Tibial nerve (tissue), 4 donors: ENCODE data around the gene DBF4. TPM values are rescaled to one million over a fixed set of nuclear protein-coding genes. Genes with fewer than 3 reads are reported as not detected.

Experiments
- DNase-seq, 2 donors: peaks; one replicate each; pipeline ENCODE4 v3.0.0-alpha.2; 2019; ENCODE audit warnings: low spot score in 2 of 2
- H3K27ac ChIP-seq, 4 donors: fragments of 200-600 bp; sonication (generic) in 3 of 4; one replicate each; pipeline ENCODE4 v1.5.1; 2017 to 2019; ENCODE audit warnings: mild to moderate bottlenecking in 1 of 4
- H3K27me3 ChIP-seq, 2 donors: fragments of 200-600 bp; sonication (generic) in 1 of 2; one replicate each; pipeline versions ENCODE4 v1.5.1 to v1.6.0; 2017 to 2019
- H3K36me3 ChIP-seq, 3 donors: fragments of 200-600 bp; sonication (generic); one replicate each; pipeline ENCODE4 v1.5.1; 2018 to 2019
- H3K4me1 ChIP-seq, 4 donors: fragments of 200-600 bp; sonication (generic) in 3 of 4; one replicate each; pipeline ENCODE4 v1.5.1; 2017 to 2019
- H3K4me3 ChIP-seq, 4 donors: fragments of 200-600 bp; sonication (generic) in 3 of 4; one replicate each; pipeline ENCODE4 v1.5.1; 2017 to 2019; ENCODE audit warnings: mild to moderate bottlenecking in 1 of 4, moderate library complexity in 1 of 4
- H3K9me3 ChIP-seq, 4 donors: fragments of 200-600 bp; sonication (generic) in 3 of 4; one replicate each; pipeline ENCODE4 v1.5.1; 2017 to 2019
- CTCF ChIP-seq, 5 experiments: fragments of 200-600 bp in 3 of 5; fragments of 450-650 bp in 2 of 5; sonication (generic) in 3 of 5; IDR thresholded peaks; one replicate each; pipeline ENCODE4 v1.5.1; 2016 to 2019; ENCODE audit warnings: antibody characterized with exemption in 5 of 5, mild to moderate bottlenecking in 3 of 5, moderate library complexity in 2 of 5
- EP300 ChIP-seq, 2 donors: sonication (generic); formaldehyde crosslinking; IDR thresholded peaks; one replicate each; pipeline ENCODE4 v1.6.1; 2017; ENCODE audit warnings: antibody characterized with exemption in 2 of 2, mild to moderate bottlenecking in 1 of 2
- POLR2A ChIP-seq, 2 donors: fragments of 450-650 bp; IDR thresholded peaks; one replicate each; pipeline ENCODE4 v1.6.1; 2017; ENCODE audit warnings: antibody characterized with exemption in 2 of 2, mild to moderate bottlenecking in 2 of 2, moderate library complexity in 2 of 2
- WGBS, 2 donors: methylation state at CpG; one replicate each; pipeline ENCODE4 v1.1.5; 2018; 5-methylcytosine and 5-hydroxymethylcytosine counted together
- total RNA-seq, 4 donors: library from RNA; depleted of rRNA; stranded (reverse); fragments of >200 nt; gene quantifications; one replicate each; pipeline ENCODE4 v1.1.0, GENCODE V29; 2016

The DBF4 gene
- total RNA-seq, 4 donors from 2014 or later = 10.3 to 23.6 (median 20.1) TPM

GRCh38 chr7:87933605-87933952 lies 57.3 kb downstream of the DBF4 start:
- Histone ChIP-seq H3K27ac (peak overlapping the region in 1 of 4 donors; percentile 56), H3K27me3 (no peaks in the 10 kb centered on the region), H3K4me1 (peaks cover 0 to 14% (median 4%) of the 10 kb centered on the region in 4 donors), H3K9me3 (no peaks in the 10 kb centered on the region), H3K36me3 (no peaks in the 10 kb centered on the region), H3K4me3 (peak overlapping the region; percentile 38 to 72 (median 62))
- no peak for TF ChIP-seq POLR2A (IDR thresholded peaks at IDR 0.05)
- no peak for TF ChIP-seq CTCF (IDR thresholded peaks at IDR 0.05)
- no peak for TF ChIP-seq EP300 (IDR thresholded peaks at IDR 0.05)
- no peak for DNase-seq
- 10 to 13% methylated on average over 9 of the region's 9 CpGs for WGBS, 2 donors

GRCh38 chr7:87933953-87934698 lies 57.8 kb downstream of the DBF4 start, which contains the start of gene ADAM22:
TSS of gene ADAM22 (plus strand) at chr7:87934251. CDS start at chr7:87934466, 215 bp downstream.
- Histone ChIP-seq H3K9me3 (no peaks in the 10 kb centered on the region), H3K36me3 (no peaks in the 10 kb centered on the region), H3K27me3 (no peaks in the 10 kb centered on the region), H3K4me1 (peaks cover 0 to 14% (median 4%) of the 10 kb centered on the region in 4 donors), H3K27ac (peak within 1 kb of the TSS in 2 of 4 donors; percentile 56 to 58), H3K4me3 (peak within 1 kb of the TSS; percentile 38 to 72 (median 62))
- peak; percentile 54 to 68 for DNase-seq
- WGBS, 2 donors = 1% methylated on average over 38 to 70 of the region's 70 CpGs
- TF ChIP-seq EP300 (IDR thresholded peaks at IDR 0.05) (no peak), POLR2A (IDR thresholded peaks at IDR 0.05) (no peak), CTCF (IDR thresholded peaks at IDR 0.05) (no peak)

GRCh38 chr7:87934699-87935383 lies 58.5 kb downstream of the DBF4 start:
- Histone ChIP-seq H3K36me3 (no peaks in the 10 kb centered on the region), H3K9me3 (no peaks in the 10 kb centered on the region), H3K4me1 (peaks cover 0 to 14% (median 4%) of the 10 kb centered on the region in 4 donors), H3K27ac (peak overlapping the region in 1 of 4 donors; percentile 56), H3K4me3 (peak overlapping the region; percentile 38 to 72 (median 62)), H3K27me3 (no peaks in the 10 kb centered on the region)
- no peak for TF ChIP-seq POLR2A (IDR thresholded peaks at IDR 0.05)
- no peak for TF ChIP-seq EP300 (IDR thresholded peaks at IDR 0.05)
- no peak for TF ChIP-seq CTCF (IDR thresholded peaks at IDR 0.05)
- WGBS, 2 donors = 3% methylated on average over 45 to 46 of the region's 47 CpGs
- DNase-seq = no peak

GRCh38 chr7:87935384-87935706 lies 59.1 kb downstream of the DBF4 start:
- no peak for DNase-seq
- TF ChIP-seq CTCF (IDR thresholded peaks at IDR 0.05) = no peak
- no peak for TF ChIP-seq EP300 (IDR thresholded peaks at IDR 0.05)
- no peak for TF ChIP-seq POLR2A (IDR thresholded peaks at IDR 0.05)

GRCh38 chr7:87941138-87941537 lies 64.8 kb downstream of the DBF4 start:
- no peaks in the 10 kb centered on the region for H3K27me3 ChIP-seq
- no peaks in the 10 kb centered on the region for H3K36me3 ChIP-seq
- no peaks in the 10 kb centered on the region for H3K9me3 ChIP-seq
- no peak overlapping the region for H3K27ac ChIP-seq
- DNase-seq = no peak
- H3K4me1 ChIP-seq = no peaks in the 10 kb centered on the region
- H3K4me3 ChIP-seq = no peak overlapping the region
- WGBS, 2 donors = 87 to 92% methylated on average over 4 of the region's 4 CpGs
- no peak for TF ChIP-seq EP300 (IDR thresholded peaks at IDR 0.05)

More at GRCh38 chr7:87935384-87935706, 59.1 kb downstream of the DBF4 start:
- Histone ChIP-seq H3K4me1 (peaks cover 0 to 14% (median 4%) of the 10 kb centered on the region in 4 donors), H3K36me3 (no peaks in the 10 kb centered on the region), H3K9me3 (no peaks in the 10 kb centered on the region), H3K27me3 (no peaks in the 10 kb centered on the region), H3K4me3 (peak overlapping the region in 3 of 4 donors; percentile 38 to 72 (median 69)), H3K27ac (no peak overlapping the region)
- WGBS, 2 donors = 27 to 33% methylated on average over 8 of the region's 8 CpGs
